Left hindlimb (tissue), 1 donor: ENCODE measurements around the gene GPRASP1.
"Not testable (repeated sequence)": the region's sequence is repeated elsewhere in the genome, so short reads cannot be mapped to it uniquely, and the experiment has no call there.

Source experiments
- DNase-seq: peaks from one replicate; pipeline ENCODE4 v3.0.0-alpha.2; 2018

GPRASP1 gene, protein sequence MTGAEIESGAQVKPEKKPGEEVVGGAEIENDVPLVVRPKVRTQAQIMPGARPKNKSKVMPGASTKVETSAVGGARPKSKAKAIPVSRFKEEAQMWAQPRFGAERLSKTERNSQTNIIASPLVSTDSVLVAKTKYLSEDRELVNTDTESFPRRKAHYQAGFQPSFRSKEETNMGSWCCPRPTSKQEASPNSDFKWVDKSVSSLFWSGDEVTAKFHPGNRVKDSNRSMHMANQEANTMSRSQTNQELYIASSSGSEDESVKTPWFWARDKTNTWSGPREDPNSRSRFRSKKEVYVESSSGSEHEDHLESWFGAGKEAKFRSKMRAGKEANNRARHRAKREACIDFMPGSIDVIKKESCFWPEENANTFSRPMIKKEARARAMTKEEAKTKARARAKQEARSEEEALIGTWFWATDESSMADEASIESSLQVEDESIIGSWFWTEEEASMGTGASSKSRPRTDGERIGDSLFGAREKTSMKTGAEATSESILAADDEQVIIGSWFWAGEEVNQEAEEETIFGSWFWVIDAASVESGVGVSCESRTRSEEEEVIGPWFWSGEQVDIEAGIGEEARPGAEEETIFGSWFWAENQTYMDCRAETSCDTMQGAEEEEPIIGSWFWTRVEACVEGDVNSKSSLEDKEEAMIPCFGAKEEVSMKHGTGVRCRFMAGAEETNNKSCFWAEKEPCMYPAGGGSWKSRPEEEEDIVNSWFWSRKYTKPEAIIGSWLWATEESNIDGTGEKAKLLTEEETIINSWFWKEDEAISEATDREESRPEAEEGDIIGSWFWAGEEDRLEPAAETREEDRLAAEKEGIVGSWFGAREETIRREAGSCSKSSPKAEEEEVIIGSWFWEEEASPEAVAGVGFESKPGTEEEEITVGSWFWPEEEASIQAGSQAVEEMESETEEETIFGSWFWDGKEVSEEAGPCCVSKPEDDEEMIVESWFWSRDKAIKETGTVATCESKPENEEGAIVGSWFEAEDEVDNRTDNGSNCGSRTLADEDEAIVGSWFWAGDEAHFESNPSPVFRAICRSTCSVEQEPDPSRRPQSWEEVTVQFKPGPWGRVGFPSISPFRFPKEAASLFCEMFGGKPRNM (N-terminal part only)

DNA sequence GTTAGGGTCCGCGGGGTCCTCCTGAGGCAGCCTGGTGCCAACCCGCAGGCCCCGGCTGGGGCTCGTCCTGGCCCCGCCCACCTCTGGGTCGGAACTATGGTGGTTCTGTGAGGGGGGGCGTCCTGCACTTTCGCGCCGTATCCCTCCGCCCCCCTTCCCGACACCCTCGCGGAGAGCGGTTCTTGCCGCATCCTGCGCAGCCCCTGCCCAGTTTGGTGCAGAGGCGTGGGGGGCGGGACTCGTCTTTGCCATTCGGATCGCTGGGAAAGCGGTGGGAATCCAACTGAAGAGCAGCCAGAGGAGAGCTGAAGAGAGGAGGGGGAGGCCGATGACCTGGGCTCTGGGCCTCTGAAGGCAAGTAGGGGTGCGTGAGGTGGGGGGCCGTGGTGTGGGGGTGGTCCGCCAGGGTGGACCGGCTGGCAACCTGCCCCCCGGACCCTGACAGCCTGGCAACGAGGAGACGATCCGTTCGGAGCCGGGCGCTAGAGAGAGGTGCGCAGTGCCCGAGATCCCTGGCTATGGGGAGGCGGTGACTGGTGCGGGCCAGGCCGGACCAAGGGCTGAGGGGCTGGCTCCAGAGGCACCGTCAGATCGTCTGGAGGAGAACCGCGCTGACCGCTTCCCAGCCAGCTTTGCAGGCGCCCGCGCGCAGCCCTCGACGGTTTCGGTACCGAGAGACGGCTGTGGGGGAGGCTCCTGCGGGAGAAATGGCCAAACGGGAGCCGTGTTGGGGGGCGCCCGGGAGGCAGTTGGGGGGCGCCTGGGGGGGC is at the start of gene GPRASP1:
GPRASP1 (plus strand) TSS at position 242 of the 770 bp plus-strand sequence. CDS start 2,431 bp downstream, outside the sequence.
- DNase-seq, result peak; percentile 87

DNA sequence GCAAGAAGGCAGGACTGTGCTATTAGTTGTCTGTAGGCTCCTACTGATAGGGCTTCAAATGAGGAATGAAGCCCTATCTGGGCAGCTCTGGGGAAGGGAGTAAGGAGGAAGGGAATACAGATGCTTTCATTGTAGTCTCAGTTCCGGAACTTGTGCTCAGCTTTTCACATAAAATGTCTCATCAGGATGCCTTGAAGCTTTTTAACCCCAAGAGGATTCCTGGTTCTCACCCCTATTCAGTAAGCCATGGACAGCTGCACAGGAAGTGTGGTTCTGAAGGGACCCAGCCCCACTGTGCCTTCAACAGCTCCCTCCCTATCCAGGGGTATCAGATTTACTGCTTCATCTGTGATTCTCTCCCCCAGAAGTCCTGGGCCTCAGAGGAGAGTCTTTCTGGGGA is 47.0 kb upstream of the GPRASP1 start:
- DNase-seq, result no peak

DNA sequence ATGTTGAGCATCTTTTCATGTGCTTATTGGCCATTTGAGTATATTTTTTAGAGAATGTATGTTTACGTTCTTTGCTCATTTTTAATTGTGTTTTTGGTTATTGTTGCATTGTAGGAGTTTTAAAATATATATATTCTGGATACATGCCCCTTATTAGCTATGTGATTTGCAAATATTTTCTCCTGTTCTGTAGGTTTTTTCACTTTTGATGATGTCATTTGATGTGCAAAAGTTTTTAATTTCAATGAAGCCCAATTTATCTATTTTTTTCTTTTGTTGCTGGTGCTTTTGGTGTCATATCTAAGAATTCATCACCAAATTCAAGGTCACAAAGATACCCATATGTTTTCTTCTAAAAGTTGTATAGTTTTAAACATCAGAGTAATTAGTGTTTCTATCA is 45.2 kb upstream of the GPRASP1 start:
- no peak for DNase-seq

DNA sequence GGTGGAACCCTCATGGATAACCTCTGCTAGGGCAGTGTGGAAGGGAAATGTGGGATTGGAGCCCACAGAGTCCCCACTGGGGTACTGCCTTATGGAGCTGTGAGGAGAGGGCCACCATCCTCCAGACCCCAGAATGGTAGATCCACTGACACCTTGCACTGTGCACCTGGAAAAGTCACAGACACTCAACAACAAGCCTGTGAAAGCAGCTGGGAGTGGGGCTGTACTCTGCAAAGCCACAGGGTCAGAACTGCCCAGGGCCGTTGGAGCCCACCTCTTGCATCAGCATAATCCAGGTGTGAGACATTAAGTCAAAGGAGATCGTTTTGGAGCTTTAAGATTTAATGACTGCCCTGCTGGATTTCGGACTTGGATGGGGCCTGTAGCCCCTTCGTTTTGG is 40.4 kb upstream of the GPRASP1 start:
- DNase-seq, result no peak

DNA sequence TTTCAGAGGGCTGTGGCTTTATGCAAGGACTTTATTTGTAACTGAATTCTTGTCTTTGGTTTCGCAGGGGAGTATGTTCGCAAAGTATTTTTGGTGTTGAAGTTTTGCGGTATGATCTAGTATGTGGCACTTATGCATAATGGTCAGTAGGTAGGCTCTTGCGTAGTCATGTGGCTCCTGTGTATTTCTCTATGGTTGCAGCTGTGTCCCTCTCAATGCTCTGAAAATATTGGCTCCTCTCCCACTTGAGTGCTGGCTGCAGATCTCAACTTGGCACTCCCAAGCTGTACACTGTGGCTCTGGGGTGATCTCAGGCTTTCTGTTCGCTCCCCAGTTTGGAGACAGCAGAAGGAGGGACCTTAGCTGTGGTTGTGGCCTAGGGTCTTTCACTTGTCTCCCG is 27.2 kb upstream of the GPRASP1 start:
- no peak for DNase-seq

DNA sequence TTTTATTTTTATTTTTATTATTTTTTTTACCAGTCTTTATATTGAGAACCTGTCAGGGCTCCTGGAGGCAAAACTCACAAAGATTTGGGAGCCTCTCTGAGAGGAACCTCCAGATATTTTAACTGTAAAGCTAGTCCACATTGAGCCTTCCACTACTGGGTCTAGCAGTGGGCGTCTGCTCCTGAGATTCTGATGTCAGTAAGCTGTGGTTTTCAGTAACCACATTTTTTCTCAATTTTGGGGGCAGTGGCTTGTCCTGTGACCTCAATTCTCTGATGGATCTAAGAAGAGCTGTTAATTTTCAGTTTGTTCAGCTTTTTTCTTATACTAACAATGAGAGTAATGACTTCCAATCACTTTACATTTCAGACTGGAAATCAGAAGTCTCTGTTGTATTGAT is 23.6 kb upstream of the GPRASP1 start:
- DNase-seq, result no peak

DNA sequence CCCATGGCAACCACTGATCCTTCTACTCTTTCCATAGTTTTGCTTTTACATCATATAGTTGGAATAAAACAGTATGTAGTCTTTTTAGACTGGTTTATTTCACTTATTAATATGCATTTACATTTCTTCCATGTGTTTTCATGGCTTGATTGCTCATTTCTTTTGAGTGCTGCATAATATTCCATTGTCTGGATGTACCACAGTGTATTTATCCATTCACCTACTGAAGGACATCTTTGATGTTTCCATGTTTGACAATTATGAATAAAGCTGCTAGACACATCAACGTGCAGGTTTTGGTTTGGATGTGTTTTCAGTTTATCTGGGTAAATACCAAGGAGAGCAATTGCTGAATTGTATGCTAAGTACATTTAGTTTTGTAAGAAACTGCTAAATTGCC is 13.7 kb upstream of the GPRASP1 start:
- no peak for DNase-seq

DNA sequence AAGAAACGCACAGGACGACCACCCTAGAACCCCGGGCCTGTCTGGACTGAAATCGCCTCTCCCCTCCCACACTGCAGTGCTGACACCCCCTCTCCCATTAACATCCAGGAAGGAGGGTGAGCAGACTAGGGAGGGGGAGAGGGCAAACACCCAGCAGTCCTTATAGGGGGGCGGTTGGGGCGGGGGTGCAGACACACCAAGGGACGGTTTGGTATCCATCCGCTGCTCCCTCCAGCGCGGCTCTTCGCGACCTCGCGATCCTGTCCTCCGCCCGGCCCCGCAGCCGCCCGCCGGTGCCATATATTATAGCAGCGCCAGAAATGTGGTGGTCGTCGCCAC is 411 bp upstream of the GPRASP1 start:
- DNase-seq, result no peak

DNA sequence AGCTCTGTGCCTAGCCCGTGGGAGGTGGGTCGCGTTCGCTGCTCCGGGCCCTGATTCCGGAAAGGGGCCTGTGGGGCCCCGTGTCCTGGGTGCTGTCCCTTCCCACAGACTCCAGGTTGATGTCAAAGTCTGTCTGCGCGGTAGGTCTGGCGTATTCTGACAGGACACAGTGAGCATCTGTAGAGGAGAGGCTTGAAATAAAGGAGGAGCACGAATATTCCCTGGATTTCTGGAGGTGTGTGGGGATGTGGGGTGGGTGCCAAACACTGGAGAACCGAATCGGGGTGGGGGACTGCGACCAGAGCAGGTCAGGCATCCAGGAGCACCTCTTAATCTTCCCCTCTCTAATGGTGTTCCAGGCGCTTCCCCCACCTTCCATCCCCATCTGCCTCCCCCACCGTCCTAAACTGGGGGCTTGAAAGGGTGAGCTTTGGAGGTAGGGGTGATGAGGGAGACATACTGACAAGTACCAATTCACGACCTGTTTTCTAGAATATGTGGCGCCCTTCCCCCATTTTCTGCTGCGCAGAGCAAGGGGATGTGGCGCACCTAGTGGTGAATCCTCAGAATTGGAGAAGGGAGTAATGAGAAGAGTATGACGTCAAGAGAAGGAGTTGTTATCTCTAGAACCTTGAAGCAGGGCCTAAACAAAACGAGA is 877 bp downstream of the GPRASP1 start:
- peak; percentile 53 for DNase-seq

DNA sequence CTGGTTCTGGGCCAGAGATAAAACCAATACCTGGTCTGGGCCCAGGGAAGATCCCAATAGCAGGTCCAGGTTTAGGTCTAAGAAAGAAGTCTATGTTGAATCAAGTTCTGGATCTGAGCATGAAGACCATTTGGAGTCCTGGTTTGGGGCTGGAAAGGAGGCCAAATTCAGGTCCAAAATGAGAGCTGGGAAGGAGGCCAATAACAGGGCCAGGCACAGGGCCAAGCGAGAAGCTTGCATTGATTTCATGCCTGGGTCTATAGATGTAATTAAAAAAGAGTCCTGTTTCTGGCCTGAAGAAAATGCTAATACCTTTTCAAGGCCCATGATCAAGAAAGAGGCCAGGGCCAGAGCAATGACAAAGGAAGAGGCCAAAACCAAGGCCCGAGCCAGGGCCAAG is 3.4 kb downstream of the GPRASP1 start:
- peak; percentile 28 for DNase-seq

DNA sequence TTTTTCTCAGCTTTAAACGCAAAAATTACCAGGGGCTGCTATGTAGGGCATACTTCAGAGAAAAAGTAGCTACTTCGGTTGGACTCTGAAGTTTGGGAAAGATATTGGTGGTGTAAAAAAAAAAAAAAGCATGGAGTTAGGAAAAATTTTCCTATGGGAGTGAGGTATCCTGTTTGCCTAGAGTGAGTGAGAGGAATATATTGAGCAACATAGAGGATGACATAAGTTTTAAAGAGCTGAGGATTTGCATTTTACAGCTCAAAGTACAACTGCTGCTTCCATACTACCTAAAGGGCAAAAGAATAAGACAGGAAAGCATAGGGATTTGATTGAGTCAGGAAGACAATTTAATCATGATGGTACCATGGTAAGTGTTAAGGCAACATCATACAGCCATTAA is 7.3 kb downstream of the GPRASP1 start:
- DNase-seq, result no peak

DNA sequence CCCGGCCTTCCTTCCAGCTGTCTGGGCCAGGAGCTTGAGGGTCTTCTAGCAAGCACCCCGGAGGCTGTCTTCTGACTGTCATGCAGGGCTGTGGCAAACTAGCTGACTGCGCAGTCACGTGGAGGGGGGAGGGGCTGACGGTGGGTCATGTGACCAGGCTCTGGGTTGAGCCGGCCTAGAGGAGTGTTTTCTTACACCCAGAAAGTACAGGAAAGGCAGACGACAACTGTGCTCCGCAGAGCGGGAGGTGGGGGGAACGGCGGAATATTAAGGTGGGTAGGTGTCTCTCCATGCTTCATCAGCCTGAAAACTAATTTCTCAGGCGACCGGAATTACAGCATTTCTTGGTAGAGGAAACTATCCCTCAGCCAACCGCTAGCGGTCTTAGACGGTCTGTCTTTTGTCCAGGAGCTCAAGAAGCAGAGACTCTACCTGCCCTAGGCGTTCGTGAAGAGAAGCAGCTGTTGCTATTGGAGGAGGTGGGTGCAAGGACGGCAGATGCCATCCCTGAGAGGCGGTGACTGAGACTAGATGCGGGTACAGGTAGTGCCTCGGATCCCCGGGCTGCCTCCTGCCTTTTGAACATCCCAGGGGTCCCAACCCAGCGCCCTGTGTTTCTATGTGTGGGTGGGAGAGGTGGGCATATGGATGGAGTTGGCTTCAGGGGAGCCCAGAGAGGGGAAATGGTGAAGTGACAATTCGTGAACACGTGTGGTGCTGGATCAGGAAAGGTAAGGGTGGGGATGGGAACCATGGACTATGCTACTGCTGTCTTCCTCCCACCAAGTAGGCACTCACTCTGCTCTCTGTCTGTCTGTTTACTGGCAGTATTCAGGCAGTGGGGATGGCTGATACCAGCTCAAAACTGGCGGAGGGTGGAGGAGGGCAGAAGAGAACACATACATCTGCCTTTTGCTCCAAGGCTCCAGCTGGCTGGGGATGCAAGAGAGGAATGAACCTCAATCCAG is 8.8 kb downstream of the GPRASP1 start:
- DNase-seq, result peak; percentile 89

DNA sequence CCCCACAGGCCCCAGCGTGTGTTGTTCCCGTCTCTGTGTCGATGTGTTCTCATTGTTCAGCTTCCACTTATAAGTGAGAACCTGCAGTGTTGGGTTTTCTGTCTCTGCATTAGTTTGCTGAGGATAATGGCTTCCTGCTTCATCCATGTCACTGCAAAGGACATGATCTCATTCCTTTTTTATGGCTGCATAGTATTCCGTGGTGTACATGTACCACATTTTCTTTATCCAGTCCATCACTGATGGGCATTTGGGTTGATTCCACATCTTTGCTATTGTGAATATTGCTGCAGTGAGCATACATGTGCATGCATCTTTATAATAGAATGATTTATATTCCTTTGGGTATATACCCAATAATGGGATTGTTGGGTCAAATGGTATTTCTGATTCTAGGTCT is 12.5 kb downstream of the GPRASP1 start:
- DNase-seq, result not testable (repeated sequence)

DNA sequence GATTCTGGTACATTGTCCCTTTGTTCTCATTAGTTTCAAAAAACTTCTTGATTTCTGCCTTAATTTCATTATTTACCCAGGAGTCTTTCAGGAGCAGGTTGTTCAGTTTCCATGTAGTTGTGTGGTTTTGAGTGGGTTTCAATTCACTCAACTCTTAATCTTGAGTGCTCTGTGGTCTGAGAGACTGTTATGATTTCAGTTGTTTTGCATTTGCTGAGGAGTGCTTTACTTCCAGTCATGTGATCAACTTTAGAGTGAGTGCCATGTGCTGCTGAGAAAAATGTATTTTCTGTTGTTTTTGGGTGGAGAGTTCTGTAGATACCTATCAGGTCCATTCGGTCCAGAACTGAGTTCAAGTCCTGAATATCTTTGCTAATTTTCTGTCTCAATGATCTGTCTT is 15.8 kb downstream of the GPRASP1 start:
- DNase-seq, result not testable (repeated sequence)

DNA sequence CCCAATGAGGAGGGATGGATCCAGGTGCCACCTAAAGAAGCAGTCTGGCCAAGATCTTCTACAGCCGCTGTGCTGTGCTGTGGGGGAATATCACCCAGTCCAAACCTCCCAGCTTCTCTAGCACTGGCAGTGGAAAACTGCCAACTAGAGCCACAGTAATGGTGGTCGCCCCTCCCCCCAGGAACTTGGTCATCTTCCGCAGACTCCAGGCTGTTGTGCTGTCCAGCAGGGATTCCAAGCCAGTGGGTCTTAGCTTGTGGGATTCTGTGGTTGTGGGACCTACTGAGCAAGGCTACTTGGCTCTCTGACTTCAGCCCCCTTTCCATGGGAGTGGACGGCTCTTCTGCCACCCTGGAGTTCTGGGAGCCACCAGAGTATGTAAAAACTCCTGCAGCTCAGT is 18.2 kb downstream of the GPRASP1 start:
- DNase-seq, result no peak

DNA sequence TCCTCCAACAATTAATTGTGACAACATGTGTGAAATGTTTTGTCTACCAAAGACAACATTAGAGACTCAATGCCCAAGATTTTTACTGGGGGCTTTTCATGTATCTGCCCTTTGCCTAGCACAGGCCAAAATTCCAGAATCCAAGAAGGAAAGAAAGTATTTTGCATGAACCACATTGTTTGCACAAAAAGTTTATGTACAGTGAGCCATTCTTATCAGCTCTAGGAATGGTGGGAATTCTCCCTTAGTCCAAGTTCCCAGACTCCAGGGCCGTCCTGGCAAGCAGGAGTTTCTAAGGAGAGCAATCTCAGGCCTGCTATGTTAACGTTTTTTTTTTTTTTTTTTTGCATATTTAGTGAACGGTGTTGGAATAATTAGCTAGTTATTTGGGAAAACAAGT is 21.6 kb downstream of the GPRASP1 start:
- no peak for DNase-seq

DNA sequence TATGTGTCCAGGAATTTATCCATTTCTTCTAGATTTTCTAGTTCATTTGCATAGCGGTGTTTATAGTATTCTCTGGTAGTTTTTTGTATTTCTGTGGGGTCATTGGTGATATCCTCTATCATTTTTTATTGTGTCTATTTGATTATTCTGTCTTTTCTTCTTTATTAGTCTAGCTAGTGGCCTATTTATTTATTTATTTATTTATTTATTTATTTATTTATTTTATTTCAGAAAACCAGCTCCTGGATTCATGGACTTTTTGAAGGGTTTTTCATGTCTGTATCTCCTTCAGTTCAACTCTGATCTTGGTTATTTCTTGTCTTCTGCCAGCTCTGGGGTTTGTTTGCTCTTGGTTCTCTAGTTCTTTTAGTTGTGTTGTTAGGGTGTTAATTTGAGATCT is 26.2 kb downstream of the GPRASP1 start:
- not testable (repeated sequence) for DNase-seq

DNA sequence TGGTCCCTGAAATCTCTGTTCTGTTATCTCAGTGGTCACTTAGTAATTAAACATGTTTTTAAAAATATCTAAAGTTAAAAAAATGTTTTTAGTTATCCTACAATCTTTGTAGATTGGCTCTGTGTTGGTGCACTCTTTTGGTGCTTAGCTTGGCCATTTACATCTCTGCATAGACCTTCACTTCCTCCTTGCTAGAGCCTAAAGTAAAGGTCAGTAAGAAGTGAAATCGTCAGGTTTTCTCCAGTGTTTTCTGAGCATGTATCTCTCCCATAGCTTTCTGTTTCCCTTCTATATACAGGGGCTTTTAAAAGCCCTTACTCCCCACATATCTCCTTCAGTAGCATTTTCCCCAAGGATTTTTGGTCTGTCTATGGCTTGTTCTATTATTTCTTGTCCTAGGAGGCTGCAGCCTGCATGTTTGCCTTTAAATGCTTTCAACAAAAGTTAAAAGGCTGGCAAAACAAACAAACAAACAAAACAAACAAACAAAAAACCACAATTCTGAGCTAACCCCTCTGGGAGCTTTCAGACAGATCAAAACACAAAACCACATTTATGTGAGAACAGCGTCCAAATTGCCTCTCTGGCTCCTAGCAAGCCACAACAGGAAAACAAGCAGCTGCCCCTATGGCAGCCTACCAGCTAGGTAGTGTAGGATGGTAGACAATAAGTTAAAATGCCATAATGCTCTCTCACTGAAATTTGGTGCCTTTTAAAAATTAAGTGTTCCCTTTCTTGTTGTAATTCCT is 33.7 kb downstream of the GPRASP1 start:
- no peak for DNase-seq

DNA sequence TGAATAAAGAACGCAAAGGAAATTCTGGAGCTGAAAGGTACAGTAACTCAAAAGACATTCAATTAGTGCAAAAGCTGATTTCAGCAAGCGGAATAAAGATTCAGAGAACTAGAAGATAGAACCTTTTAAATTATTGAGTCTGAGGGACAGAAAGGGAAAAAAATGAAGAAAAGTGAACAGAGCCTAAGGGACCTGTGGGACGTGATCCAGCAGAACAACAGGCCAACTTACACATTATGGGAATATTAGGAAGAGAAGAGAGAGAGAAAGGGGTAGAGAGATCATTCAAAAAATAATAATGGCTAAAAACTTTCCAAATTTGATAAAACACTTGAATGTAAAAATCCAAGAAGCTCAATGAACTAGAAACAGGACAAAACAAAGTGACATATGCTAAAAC is 43.5 kb downstream of the GPRASP1 start:
- DNase-seq, result no peak

DNA sequence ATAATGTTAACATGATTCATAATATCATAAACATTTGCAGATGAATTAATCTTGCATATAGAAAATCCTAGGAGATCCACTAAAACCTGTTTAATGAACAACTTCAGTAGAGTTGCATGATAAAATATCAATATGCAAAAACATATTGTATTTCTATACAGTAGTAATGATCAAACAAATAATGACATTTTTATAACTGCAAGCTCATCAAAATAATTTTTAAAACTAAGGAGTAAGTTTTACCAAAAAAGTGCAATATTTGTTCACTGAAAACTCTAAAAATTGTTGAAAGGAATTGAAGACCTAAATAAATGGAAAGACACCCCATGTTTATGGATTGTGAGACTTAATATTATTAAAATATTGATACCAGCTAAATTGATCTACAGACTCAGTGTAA is 45.0 kb downstream of the GPRASP1 start:
- no peak for DNase-seq
